Measurements from ENCODE around the gene CCDC172.

GRCh38 chr10:116286626-116287200 lies 37.5 kb upstream of the CCDC172 start:
- TF ChIP-seq CTCF (conservative IDR thresholded peaks at IDR 0.05; ENCODE audit: low read depth in 2 of 2) = no peak
- TF ChIP-seq EZH2 (IDR thresholded peaks at IDR 0.05; ENCODE audit: low read depth, unreplicated experiment) = no peak
- no peak for TF ChIP-seq ZNF114 (CRISPR knock-in tag; IDR thresholded peaks at IDR 0.05)
- no peak for TF ChIP-seq STAT1 (IDR thresholded peaks at IDR 0.05; ENCODE audit: unreplicated experiment)
- TF ChIP-seq REST (IDR thresholded peaks at IDR 0.05; ENCODE audit: unreplicated experiment) = no peak
- TF ChIP-seq POLR2AphosphoS5 (IDR thresholded peaks at IDR 0.05; ENCODE audit: low read depth) = no peak
- TF ChIP-seq JUNB (IDR thresholded peaks at IDR 0.05; ENCODE audit: unreplicated experiment) = no peak
- no peak for TF ChIP-seq EZH2phosphoT487 (IDR thresholded peaks at IDR 0.05; ENCODE audit: unreplicated experiment)
- TF ChIP-seq CREB1 (CRISPR knock-in tag; IDR thresholded peaks at IDR 0.05; ENCODE audit: low read depth) = no peak

Data from GM23338 (cell line).